ENCODE results near the gene PCDHGA1.

PCDHGA1 gene

GRCh38 chr5:141441571-141442170 lies 111.4 kb downstream of the PCDHGA1 start:
- DNase-seq (ENCODE audit: low read depth), result no peak

- DNase-seq (ENCODE audit: low read depth), result no peak
These were observed 135.0 kb downstream of the PCDHGA1 start for GRCh38 chr5:141465351-141465750.

- DNase-seq (ENCODE audit: low read depth), result no peak
These were observed 145.4 kb downstream of the PCDHGA1 start, which contains the start of gene PCDHGC3 for GRCh38 chr5:141475625-141476131. Gene PCDHGC3 (plus strand): TSS chr5:141475966. CDS start chr5:141476117, 151 bp downstream.

- no peak for DNase-seq (ENCODE audit: low read depth)
These were observed 146.0 kb downstream of the PCDHGA1 start for GRCh38 chr5:141476132-141476911.

GRCh38 chr5:141477044-141477575 lies 146.8 kb downstream of the PCDHGA1 start:
- DNase-seq (ENCODE audit: low read depth), result no peak

GRCh38 chr5:141477815-141478214 lies 147.5 kb downstream of the PCDHGA1 start:
- DNase-seq (ENCODE audit: low read depth), result no peak

GRCh38 chr5:141478321-141478945 lies 148.1 kb downstream of the PCDHGA1 start:
- DNase-seq (ENCODE audit: low read depth), result no peak

GRCh38 chr5:141479776-141480175 lies 149.5 kb downstream of the PCDHGA1 start:
- no peak for DNase-seq (ENCODE audit: low read depth)

- DNase-seq (ENCODE audit: low read depth), result no peak
These were observed 153.6 kb downstream of the PCDHGA1 start for GRCh38 chr5:141483902-141484301.

GRCh38 chr5:141484310-141484640 lies 154.0 kb downstream of the PCDHGA1 start:
- DNase-seq (ENCODE audit: low read depth), result no peak

- DNase-seq (ENCODE audit: low read depth), result no peak
These were observed 154.5 kb downstream of the PCDHGA1 start, which contains the start of gene PCDHGC4 for GRCh38 chr5:141484641-141485311. Gene PCDHGC4 (plus strand): TSS chr5:141485030. CDS start chr5:141485174, 144 bp downstream.

GRCh38 chr5:141485321-141486055 lies 155.2 kb downstream of the PCDHGA1 start:
- no peak for DNase-seq (ENCODE audit: low read depth)

- DNase-seq (ENCODE audit: low read depth), result no peak
These were observed 155.8 kb downstream of the PCDHGA1 start for GRCh38 chr5:141486091-141486490.

GRCh38 chr5:141487131-141487530 lies 156.8 kb downstream of the PCDHGA1 start:
- no peak for DNase-seq (ENCODE audit: low read depth)

GRCh38 chr5:141488591-141489561 lies 158.6 kb downstream of the PCDHGA1 start, which contains the start of gene PCDHGC5:
Gene PCDHGC5 (plus strand): TSS chr5:141489081. CDS start chr5:141489241, 160 bp downstream.
- DNase-seq (ENCODE audit: low read depth), result no peak

- no peak for DNase-seq (ENCODE audit: low read depth)
These were observed 159.5 kb downstream of the PCDHGA1 start for GRCh38 chr5:141489841-141490240.

GRCh38 chr5:141490271-141490670 lies 160.0 kb downstream of the PCDHGA1 start:
- DNase-seq (ENCODE audit: low read depth), result no peak

GRCh38 chr5:141490771-141491170 lies 160.5 kb downstream of the PCDHGA1 start:
- no peak for DNase-seq (ENCODE audit: low read depth)

GRCh38 chr5:141491323-141492167 lies 161.2 kb downstream of the PCDHGA1 start:
- no peak for DNase-seq (ENCODE audit: low read depth)

All from stimulated activated CD8-positive, alpha-beta memory T cell treated with anti-CD3 and anti-CD28 coated beads, Interleukin-12 subunit alpha, Interleukin-12 subunit beta, amount 100 ng/mL, for 1 hour (primary cell).